GM19035 (cell line): ENCODE results near the gene RNU1-2.
A peak's percentile ranks its signal among the peaks of the same experiment; 100 is the strongest.
"Not testable (repeated sequence)": the region's sequence is repeated elsewhere in the genome, so short reads cannot be mapped to it uniquely, and the experiment has no call there.

ENCODE experiments used
- ATAC-seq: cut with Tn5 transposase; IDR thresholded peaks from one replicate; pipeline ENCODE4 v1.9.1; 2021; ENCODE audit not compliant: unreplicated experiment

The RNU1-2 gene

GRCh38 chr1:16888860-16889816 lies 6.6 kb upstream of the RNU1-2 start:
- no peak for ATAC-seq

- not testable (repeated sequence) for ATAC-seq
Observed at GRCh38 chr1:16890539-16891021, 5.2 kb upstream of the RNU1-2 start.

GRCh38 chr1:16891057-16891456 lies 4.7 kb upstream of the RNU1-2 start:
- not testable (repeated sequence) for ATAC-seq

GRCh38 chr1:16892978-16893525 lies 2.7 kb upstream of the RNU1-2 start:
- not testable (repeated sequence) for ATAC-seq

GRCh38 chr1:16893796-16894195 lies 2.0 kb upstream of the RNU1-2 start:
- ATAC-seq = not testable (repeated sequence)

- ATAC-seq = not testable (repeated sequence)
Observed at GRCh38 chr1:16894338-16894737, 1.4 kb upstream of the RNU1-2 start.

- not testable (repeated sequence) for ATAC-seq
Observed at GRCh38 chr1:16895233-16895597, 565 bp upstream of the RNU1-2 start.

- peak; percentile 14 for ATAC-seq
Observed at GRCh38 chr1:16896316-16897055, 706 bp downstream of the RNU1-2 start.

- ATAC-seq = not testable (repeated sequence)
Observed at GRCh38 chr1:16897653-16898052, 1.9 kb downstream of the RNU1-2 start.

GRCh38 chr1:16898298-16898697 lies 2.5 kb downstream of the RNU1-2 start:
- ATAC-seq = not testable (repeated sequence)

GRCh38 chr1:16899020-16899419 lies 3.2 kb downstream of the RNU1-2 start:
- ATAC-seq = not testable (repeated sequence)

GRCh38 chr1:16900751-16901150 lies 5.0 kb downstream of the RNU1-2 start:
- ATAC-seq = no peak

GRCh38 chr1:16901371-16901770 lies 5.6 kb downstream of the RNU1-2 start:
- ATAC-seq = not testable (repeated sequence)

- ATAC-seq = no peak
Observed at GRCh38 chr1:16903054-16903453, 7.3 kb downstream of the RNU1-2 start.

GRCh38 chr1:16903458-16903796 lies 7.6 kb downstream of the RNU1-2 start:
- ATAC-seq = no peak

GRCh38 chr1:16904560-16905109 lies 8.9 kb downstream of the RNU1-2 start:
- ATAC-seq = peak; percentile 89

- peak; percentile 80 for ATAC-seq
Observed at GRCh38 chr1:16905110-16905867, 9.5 kb downstream of the RNU1-2 start.

GRCh38 chr1:16905868-16906702 lies 10.3 kb downstream of the RNU1-2 start:
- ATAC-seq = no peak

- no peak for ATAC-seq
Observed at GRCh38 chr1:16906873-16907272, 11.1 kb downstream of the RNU1-2 start.
